Testis (tissue), 3 donors: ENCODE results near the gene ZBTB4. TPM values are rescaled to one million over a fixed set of nuclear protein-coding genes. Genes with fewer than 3 reads are reported as not detected.
"Not testable (repeated sequence)": the region's sequence is repeated elsewhere in the genome, so short reads cannot be mapped to it uniquely, and the experiment has no call there.

Source experiments
- DNase-seq: peaks from one replicate; pipeline ENCODE4 v3.0.0-alpha.2; 2019
- H3K27ac ChIP-seq, 2 donors: fragments of 200-600 bp; sonication (generic); one replicate each; pipeline ENCODE4 v1.5.1; 2019
- H3K27me3 ChIP-seq: fragments of 200-600 bp; sonication (generic); one replicate; pipeline ENCODE4 v1.5.1; 2019
- H3K36me3 ChIP-seq: fragments of 200-600 bp; sonication (generic); one replicate; pipeline ENCODE4 v1.5.1; 2017; ENCODE audit warnings: low read depth; ENCODE audit errors: missing control alignments
- H3K4me1 ChIP-seq: fragments of 200-600 bp; sonication (generic); one replicate; pipeline ENCODE4 v1.5.1; 2019
- H3K4me3 ChIP-seq, 2 donors: fragments of 200-600 bp; sonication (generic); one replicate each; pipeline ENCODE4 v1.5.1; 2017 to 2019
- H3K9me3 ChIP-seq: fragments of 200-600 bp; sonication (generic); one replicate; pipeline ENCODE4 v1.5.1; 2017
- POLR2A ChIP-seq: fragments of 450-650 bp; IDR thresholded peaks from one replicate; pipeline ENCODE4 v1.6.1; 2017; ENCODE audit warnings: antibody characterized with exemption, mild to moderate bottlenecking, moderate library complexity
- WGBS, 2 donors: methylation state at CpG; one replicate each; pipeline ENCODE4 v1.1.5; 2018; 5-methylcytosine and 5-hydroxymethylcytosine counted together
- intact Hi-C: fragments of 100-400 bp; cut with DNase I; formaldehyde crosslinking; loops from one replicate; pipeline ENCODE4 v1.15.1; 2023; ENCODE audit warnings: low total_unique reads
- polyA plus RNA-seq: library from polyadenylated mRNA; stranded (reverse); fragments of 350-450 nt; fragmentation: Illumina TruSeq; extraction: RNeasy Lipid Tissue Mini Kit (QIAGEN cat#74804); gene quantifications from one replicate; pipeline ENCODE4 v1.2.3, GENCODE V29; 2014; ENCODE audit warnings: low read depth, low replicate concordance; ENCODE audit not compliant: insufficient read depth
- total RNA-seq, 2 donors: library from RNA; depleted of rRNA; stranded (reverse); fragments of >200 nt; gene quantifications; one replicate each; pipeline ENCODE4 v1.2.3, GENCODE V29; 2016
- TF ChIP-seq, protein P1 (sequence below), 3 experiments: fragments of 450-650 bp in 2 of 3; fragments of 200-600 bp in 1 of 3; sonication (generic) in 1 of 3; IDR thresholded peaks; one replicate each; pipeline ENCODE4 v1.5.1; 2016 to 2019; ENCODE audit warnings: antibody characterized with exemption in 3 of 3, mild to moderate bottlenecking in 2 of 3, moderate library complexity in 1 of 3

Gene ZBTB4
- total and polyA plus RNA-seq, 3 donors from 2014 or later, result 34.0 to 43.4 (median 39.5) TPM

DNA sequence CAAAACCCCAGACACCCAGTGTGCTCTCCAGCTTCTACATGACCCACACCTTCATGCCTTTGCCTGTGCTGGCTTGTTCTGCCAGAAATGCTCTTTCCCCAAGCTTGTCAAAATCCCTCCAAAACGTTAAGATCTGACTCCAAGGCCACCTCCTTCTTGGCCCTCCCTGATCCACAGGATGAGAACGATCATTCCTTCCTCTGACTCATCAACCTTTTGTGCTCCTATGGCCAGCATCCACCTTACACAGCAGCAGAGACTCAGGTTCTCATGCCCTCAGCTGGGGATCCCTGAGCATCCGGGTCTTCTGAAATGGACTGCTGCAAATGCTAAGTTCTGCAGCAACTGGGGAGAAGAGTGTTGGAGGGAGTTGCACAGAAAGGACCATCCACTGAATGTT lies 2.9 kb downstream of the ZBTB4 start:
- no peak for DNase-seq
- Histone ChIP-seq H3K36me3 (no peaks in the 10 kb centered on the region), H3K27me3 (no peaks in the 10 kb centered on the region), H3K9me3 (no peaks in the 10 kb centered on the region), H3K4me3 (no peak overlapping the region), H3K4me1 (peaks cover 23% of the 10 kb centered on the region), H3K27ac (peak overlapping the region; percentile 37 to 62)
- 32 to 61% methylated on average over 3 of the region's 3 CpGs for WGBS, 2 donors
- intact Hi-C loops, result no loop called here
- TF ChIP-seq, protein P1, sequence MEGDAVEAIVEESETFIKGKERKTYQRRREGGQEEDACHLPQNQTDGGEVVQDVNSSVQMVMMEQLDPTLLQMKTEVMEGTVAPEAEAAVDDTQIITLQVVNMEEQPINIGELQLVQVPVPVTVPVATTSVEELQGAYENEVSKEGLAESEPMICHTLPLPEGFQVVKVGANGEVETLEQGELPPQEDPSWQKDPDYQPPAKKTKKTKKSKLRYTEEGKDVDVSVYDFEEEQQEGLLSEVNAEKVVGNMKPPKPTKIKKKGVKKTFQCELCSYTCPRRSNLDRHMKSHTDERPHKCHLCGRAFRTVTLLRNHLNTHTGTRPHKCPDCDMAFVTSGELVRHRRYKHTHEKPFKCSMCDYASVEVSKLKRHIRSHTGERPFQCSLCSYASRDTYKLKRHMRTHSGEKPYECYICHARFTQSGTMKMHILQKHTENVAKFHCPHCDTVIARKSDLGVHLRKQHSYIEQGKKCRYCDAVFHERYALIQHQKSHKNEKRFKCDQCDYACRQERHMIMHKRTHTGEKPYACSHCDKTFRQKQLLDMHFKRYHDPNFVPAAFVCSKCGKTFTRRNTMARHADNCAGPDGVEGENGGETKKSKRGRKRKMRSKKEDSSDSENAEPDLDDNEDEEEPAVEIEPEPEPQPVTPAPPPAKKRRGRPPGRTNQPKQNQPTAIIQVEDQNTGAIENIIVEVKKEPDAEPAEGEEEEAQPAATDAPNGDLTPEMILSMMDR (IDR thresholded peaks at IDR 0.05), result no peak
- no peak for TF ChIP-seq POLR2A

DNA sequence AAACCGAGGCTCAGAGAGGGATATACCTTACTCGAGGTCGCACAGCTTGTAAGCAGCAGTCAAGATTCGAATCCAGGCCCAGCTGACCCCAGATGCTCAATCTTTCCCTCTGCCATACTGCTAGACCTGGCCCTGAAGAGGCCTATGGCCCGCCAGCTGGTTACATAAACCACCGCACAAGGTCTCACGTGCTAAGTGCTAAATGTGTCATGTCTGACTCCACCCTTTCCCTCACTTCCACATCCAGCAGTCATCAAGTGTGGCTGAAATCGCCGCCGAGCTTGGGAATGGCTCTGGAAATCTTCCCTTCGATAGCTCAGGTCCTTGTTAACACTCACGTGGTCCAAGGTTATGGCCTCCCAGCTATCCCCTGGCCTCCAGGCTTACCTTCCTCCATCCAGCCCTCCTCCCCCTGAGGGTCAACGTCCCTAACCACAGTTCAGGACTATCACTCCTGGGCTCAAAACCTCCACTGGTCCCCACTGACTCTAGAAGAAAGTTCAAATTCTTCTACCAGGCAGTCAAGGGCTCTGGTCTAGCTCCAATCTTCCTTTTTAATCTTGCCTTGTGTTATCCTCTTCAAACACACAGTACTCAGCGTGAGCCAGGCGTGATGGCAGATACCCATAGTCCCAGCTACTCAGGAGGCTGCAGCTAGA lies 3.5 kb downstream of the ZBTB4 start:
- no peaks in the 10 kb centered on the region for H3K9me3 ChIP-seq
- peaks cover 23% of the 10 kb centered on the region for H3K4me1 ChIP-seq
- no peaks in the 10 kb centered on the region for H3K27me3 ChIP-seq
- intact Hi-C loops, result no loop called here
- peak overlapping the region; percentile 37 to 62 for H3K27ac ChIP-seq
- DNase-seq, result peak; percentile 52
- no peak for TF ChIP-seq POLR2A
- TF ChIP-seq, protein P1 (IDR thresholded peaks at IDR 0.05), result no peak
- H3K4me3 ChIP-seq, result no peak overlapping the region
- no peaks in the 10 kb centered on the region for H3K36me3 ChIP-seq
- WGBS, 2 donors, result 67 to 78% methylated on average over 15 of the region's 15 CpGs

DNA sequence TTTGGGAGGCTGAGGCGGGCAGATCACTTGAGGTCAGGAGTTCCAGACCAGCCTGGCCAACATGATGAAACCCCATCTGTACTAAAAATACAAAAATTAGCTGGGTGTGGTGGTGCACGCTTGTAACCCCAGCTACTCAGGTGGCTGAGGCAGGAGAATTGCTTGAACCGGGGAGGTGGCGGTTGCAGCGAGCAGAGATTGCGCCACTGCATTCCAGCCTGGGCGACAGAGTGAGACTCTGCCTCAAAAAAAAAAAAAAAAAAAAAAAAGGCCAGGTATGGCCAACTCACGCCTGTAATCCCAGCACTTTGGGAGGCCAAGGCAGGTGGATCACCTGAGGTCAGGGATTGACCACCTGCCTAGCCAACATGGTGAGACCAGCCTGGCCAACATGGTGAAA lies 4.7 kb downstream of the ZBTB4 start:
- H3K36me3 ChIP-seq, H3K4me3 ChIP-seq, intact Hi-C loops, H3K9me3 ChIP-seq, H3K27me3 ChIP-seq, DNase-seq, H3K27ac ChIP-seq: not testable (repeated sequence)
- peaks cover 19% of the 10 kb centered on the region for H3K4me1 ChIP-seq
- WGBS, 2 donors, result 84 to 93% methylated on average over 8 of the region's 8 CpGs

DNA sequence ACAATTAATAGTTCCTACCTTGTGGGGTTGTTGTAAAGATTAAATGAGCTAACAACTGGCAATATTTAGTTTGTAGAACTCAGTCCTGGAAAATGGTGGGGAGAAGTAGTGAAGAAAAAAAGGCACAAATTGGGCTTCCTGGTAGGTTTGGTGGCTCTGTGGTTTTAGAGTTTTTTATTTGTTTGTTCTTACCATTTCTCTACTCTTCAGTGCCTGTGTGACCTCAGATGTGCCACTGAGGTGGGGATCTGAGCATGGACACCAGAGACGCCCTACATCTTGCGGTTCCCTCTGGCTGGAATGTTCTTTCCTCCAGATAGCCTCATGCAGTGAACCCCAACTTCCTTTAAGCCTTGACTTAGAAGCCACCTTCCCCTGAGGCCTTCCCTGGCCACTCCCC lies 7.7 kb downstream of the ZBTB4 start:
- no peak overlapping the region for H3K4me3 ChIP-seq
- H3K36me3 ChIP-seq, result no peaks in the 10 kb centered on the region
- no peak for DNase-seq
- no peak overlapping the region for H3K27ac ChIP-seq
- no peaks in the 10 kb centered on the region for H3K27me3 ChIP-seq
- WGBS, 2 donors, result 82 to 89% methylated on average over 2 of the region's 2 CpGs
- H3K4me1 ChIP-seq, result peaks cover 17% of the 10 kb centered on the region
- no peak for TF ChIP-seq POLR2A
- TF ChIP-seq, protein P1 (IDR thresholded peaks at IDR 0.05), result no peak
- H3K9me3 ChIP-seq, result no peaks in the 10 kb centered on the region
- intact Hi-C loops, result no loop called here

DNA sequence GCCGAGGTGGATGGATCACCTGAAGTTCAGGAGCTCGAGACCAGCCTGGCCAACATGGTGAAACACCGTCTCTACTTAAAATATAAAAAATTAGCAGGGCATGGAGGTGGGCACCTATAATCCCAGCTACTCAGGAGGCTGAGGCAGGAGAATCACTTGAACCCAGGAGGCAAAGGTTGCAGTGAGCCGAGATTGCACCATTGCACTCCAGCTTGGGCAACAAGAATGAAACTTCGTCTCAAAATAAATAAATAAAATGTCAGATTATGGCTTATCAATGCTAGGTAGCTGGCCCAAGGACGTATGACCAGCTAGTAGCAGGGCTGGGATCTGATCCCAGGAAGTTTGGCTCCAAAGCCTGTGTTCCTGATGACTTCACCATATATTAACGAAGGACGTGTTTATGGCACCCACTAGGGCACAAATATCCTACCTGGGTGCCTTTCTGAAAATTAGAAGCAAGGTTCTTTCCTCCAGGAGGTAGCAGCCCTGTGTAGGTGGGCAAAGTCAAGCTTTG lies 8.9 kb downstream of the ZBTB4 start:
- 69% methylated on average over 8 of the region's 8 CpGs for WGBS, 2 donors
- H3K27ac ChIP-seq, intact Hi-C loops, H3K4me3 ChIP-seq, DNase-seq, H3K27me3 ChIP-seq, H3K9me3 ChIP-seq, H3K36me3 ChIP-seq: not testable (repeated sequence)
- peaks cover 16% of the 10 kb centered on the region for H3K4me1 ChIP-seq

DNA sequence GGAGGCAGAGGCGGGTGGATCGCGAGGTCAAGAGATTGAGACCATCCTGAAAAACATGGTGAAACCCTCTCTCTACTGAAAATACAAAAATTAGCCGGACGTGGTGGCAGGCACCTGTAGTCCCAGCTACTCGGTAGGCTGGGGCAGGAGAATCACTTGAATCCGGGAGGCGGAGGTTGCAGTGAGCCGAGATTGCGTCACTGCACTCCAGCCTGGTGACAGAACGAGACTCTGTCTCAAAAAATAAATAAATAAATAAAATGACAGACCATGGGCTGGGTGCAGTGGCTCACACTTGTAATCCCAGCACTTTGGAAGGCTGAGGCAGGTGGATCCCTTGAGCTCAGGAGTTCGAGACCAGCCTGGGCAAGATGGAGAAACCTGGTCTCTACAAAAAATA lies 9.6 kb downstream of the ZBTB4 start:
- H3K4me1 ChIP-seq, result peaks cover 16% of the 10 kb centered on the region
- H3K36me3 ChIP-seq, H3K4me3 ChIP-seq, H3K9me3 ChIP-seq, H3K27me3 ChIP-seq, DNase-seq, intact Hi-C loops, H3K27ac ChIP-seq: not testable (repeated sequence)
- WGBS, 2 donors, result 95 to 97% methylated on average over 12 of the region's 12 CpGs
